GM12878 (cell line): ENCODE data around the gene ARHGAP6. TPM values are rescaled to one million over a fixed set of nuclear protein-coding genes. Genes with fewer than 3 reads are reported as not detected.

Experiments used
- ATAC-seq: fragments of 200-7000 bp; cut with Tn5 transposase; 3 replicates; pipeline ENCODE4 v1.9.1; 2020; ENCODE audit warnings: mild to moderate bottlenecking, moderate library complexity
- BruUV-seq: library from RNA; stranded (reverse); fragments of 400-500 nt; replicated peaks from 2 replicates; lab custom pipeline; 2021; lab: Mats Ljungman, UMichigan
- CTCF ChIA-PET: fragments of 300-600 bp; sonication (Branson Sonifier 250); formaldehyde crosslinking; extraction: SDS; loops from one replicate; lab custom pipeline; 2021; ENCODE audit warnings: inconsistent platforms; lab: Yijun Ruan, JAX
- POLR2A ChIA-PET: fragments of 350-600 bp; formaldehyde crosslinking; extraction: SDS; loops from one replicate; lab custom pipeline; 2021; ENCODE audit warnings: inconsistent platforms; lab: Charles Lee
- RAD21 ChIA-PET: fragments of 300-600 bp; sonication (Branson Sonifier 250); formaldehyde crosslinking; loops from one replicate; lab custom pipeline; 2023; ENCODE audit warnings: antibody characterized with exemption; ENCODE audit not compliant: unreplicated experiment; lab: Charles Lee
- SMC1A ChIA-PET: fragments of 300-600 bp; sonication (Branson Sonifier 250); formaldehyde crosslinking; loops from one replicate; lab custom pipeline; 2023; ENCODE audit not compliant: unreplicated experiment, uncharacterized antibody; lab: Charles Lee
- DNase-seq: peaks from one replicate; pipeline ENCODE4 v3.0.0-alpha.2; 2011; ENCODE audit warnings: low read depth, low spot score
- FAIRE-seq: peaks from 3 replicates; lab custom pipeline; 2011; peaks lifted over from hg19 to GRCh38; lab: Jason Lieb, UNC
- H2AFZ ChIP-seq: 2 replicates; pipeline ENCODE4 v1.6.0; 2011; ENCODE audit warnings: low read depth, low read length, control low read depth; ENCODE audit not compliant: control insufficient read depth
- H3K27ac ChIP-seq: 2 replicates; pipeline ENCODE4 v1.5.1; 2011; ENCODE audit warnings: control low read depth; ENCODE audit not compliant: control insufficient read depth, insufficient read depth
- H3K27me3 ChIP-seq, 2 experiments: replicated peaks in 1 of 2; 2 replicates each; pipeline versions ENCODE4 v1.6.0 to v1.6.1; 2011; ENCODE audit warnings: low read length in 1 of 2; ENCODE audit not compliant: control insufficient read depth in 2 of 2, insufficient read depth in 2 of 2
- H3K36me3 ChIP-seq, 2 experiments: 2 replicates each; pipeline ENCODE4 v1.5.1; 2011; ENCODE audit warnings: low read length in 1 of 2; ENCODE audit not compliant: control insufficient read depth in 2 of 2, insufficient read depth in 2 of 2
- H3K4me1 ChIP-seq: 2 replicates; pipeline ENCODE4 v1.6.1; 2011; ENCODE audit warnings: mild to moderate bottlenecking, low read length, moderate library complexity, mixed read lengths; ENCODE audit not compliant: control insufficient read depth, insufficient read depth
- H3K4me2 ChIP-seq: 2 replicates; pipeline ENCODE4 v1.6.0; 2011; ENCODE audit warnings: control low read depth; ENCODE audit not compliant: control insufficient read depth, insufficient read depth
- H3K4me3 ChIP-seq: fragments of 200-600 bp; sonication (generic); 2 replicates; pipeline ENCODE4 v1.5.1; 2016
- H3K79me2 ChIP-seq: 2 replicates; pipeline ENCODE4 v1.6.0; 2011; ENCODE audit warnings: low read length; ENCODE audit not compliant: control insufficient read depth, insufficient read depth
- H3K9ac ChIP-seq: 2 replicates; pipeline ENCODE4 v1.8.0; 2011; ENCODE audit warnings: low read length, control low read depth, mixed read lengths; ENCODE audit not compliant: control insufficient read depth, insufficient read depth
- H3K9me3 ChIP-seq: replicated peaks from 3 replicates; pipeline ENCODE4 v1.5.1; 2011; ENCODE audit warnings: mild to moderate bottlenecking, low read length; ENCODE audit not compliant: control insufficient read depth, insufficient read depth
- H4K20me1 ChIP-seq: 2 replicates; pipeline ENCODE4 v1.6.0; 2011; ENCODE audit not compliant: control insufficient read depth, insufficient read depth
- BHLHE40 ChIP-seq, 2 experiments: fragments of 450-650 bp in 1 of 2; IDR thresholded peaks; 2 replicates each; pipeline ENCODE4 v1.6.1; 2011 to 2017; ENCODE audit warnings: low read depth in 2 of 2, borderline replicate concordance in 1 of 2, improper control_type of control experiment in 1 of 2, low read length in 1 of 2, mild to moderate bottlenecking in 1 of 2
- CHD1 ChIP-seq: IDR thresholded peaks from 2 replicates; pipeline ENCODE4 v1.6.1; 2012; ENCODE audit warnings: low read depth, low read length, improper control_type of control experiment
- CREM ChIP-seq: IDR thresholded peaks from 2 replicates; pipeline ENCODE4 v1.6.1; 2014; ENCODE audit warnings: antibody characterized with exemption, low read depth
- KLF5 ChIP-seq: fragments of 450-650 bp; IDR thresholded peaks from 2 replicates; pipeline ENCODE4 v1.6.1; 2014; ENCODE audit warnings: mild to moderate bottlenecking; ENCODE audit not compliant: partially characterized antibody
- NKRF ChIP-seq: fragments of 450-650 bp; conservative IDR thresholded peaks from 2 replicates; pipeline ENCODE4 v1.6.1; 2017; ENCODE audit warnings: mild to moderate bottlenecking, moderate library complexity
- RAD51 ChIP-seq: fragments of 450-650 bp; IDR thresholded peaks from 2 replicates; pipeline ENCODE4 v1.6.1; 2016; ENCODE audit warnings: moderate library complexity, mild to moderate bottlenecking, inconsistent platforms
- SMARCA5 ChIP-seq: fragments of 450-650 bp; IDR thresholded peaks from 2 replicates; pipeline ENCODE4 v1.6.1; 2017; ENCODE audit warnings: mild to moderate bottlenecking
- SMC3 ChIP-seq: IDR thresholded peaks from 2 replicates; pipeline ENCODE4 v1.6.1; 2011; ENCODE audit warnings: low read length, improper control_type of control experiment, borderline replicate concordance
- SREBF2 ChIP-seq: IDR thresholded peaks from 2 replicates; pipeline ENCODE4 v1.6.1; 2012; ENCODE audit warnings: mild to moderate bottlenecking, low read length
- SRF ChIP-seq, 2 experiments: IDR thresholded peaks; 2 replicates each; pipeline ENCODE4 v1.6.1; 2011; ENCODE audit warnings: low read depth in 2 of 2, low read length in 2 of 2, mild to moderate bottlenecking in 1 of 2, moderate library complexity in 1 of 2
- SUZ12 ChIP-seq: fragments of 200-600 bp; sonication (generic); IDR thresholded peaks from one replicate; pipeline ENCODE4 v1.6.1; 2018; ENCODE audit warnings: antibody characterized with exemption, mild to moderate bottlenecking; ENCODE audit not compliant: unreplicated experiment
- TARDBP ChIP-seq: IDR thresholded peaks from 2 replicates; pipeline ENCODE4 v1.6.1; 2016; ENCODE audit warnings: borderline replicate concordance
- USF1 ChIP-seq: IDR thresholded peaks from 2 replicates; pipeline ENCODE4 v1.6.1; 2011; ENCODE audit warnings: borderline replicate concordance, low read depth, mild to moderate bottlenecking, moderate library complexity, mixed read lengths, low read length; ENCODE audit not compliant: insufficient read depth; ENCODE audit errors: extremely low read length
- WGBS: methylation state at CpG from one replicate; pipeline ENCODE4 v1.1.6; 2016; ENCODE audit warnings: low lambda C conversion rate; ENCODE audit not compliant: insufficient replicate concordance, insufficient coverage; ENCODE audit errors: missing lambda C conversion rate; 5-methylcytosine and 5-hydroxymethylcytosine counted together
- in situ Hi-C: fragments of 300-500 bp; cut with MboI; formaldehyde crosslinking; loops from 9 replicates; pipeline ENCODE4 v1.14.3; 2018; ENCODE audit warnings: mixed read lengths
- intact Hi-C: fragments of 100-400 bp; cut with micrococcal nuclease; formaldehyde crosslinking; loops from one replicate; pipeline ENCODE4 v1.14.2; 2022; ENCODE audit not compliant: unreplicated experiment
- polyA plus RNA-seq, 11 experiments: library from polyadenylated mRNA; depleted of rRNA in 4 of 11; unstranded in 6 of 11; stranded (reverse) in 5 of 11; fragments of >200 nt; fragmentation: Nextera tagmentation in 4 of 11; fragmentation: Illumina TruSeq in 1 of 11; extraction: Ambion mirVana in 4 of 11; extraction: Trizol in 1 of 11; gene quantifications; 1 replicate in 1 of 11; 2 replicates in 10 of 11; pipeline versions ENCODE4 v1.2.1 to v1.2.3, GENCODE V29; 2011 to 2016; ENCODE audit warnings: inconsistent platforms in 2 of 11, missing spikeins in 2 of 11, low read depth in 1 of 11
- total RNA-seq, 4 experiments: library from RNA; depleted of rRNA in 3 of 4; stranded (reverse); fragments of >200 nt in 3 of 4; fragmentation: Illumina TruSeq in 1 of 4; extraction: Trizol in 1 of 4; gene quantifications; 2 replicates each; pipeline versions ENCODE4 v1.2.1 to v1.2.3, GENCODE V29; 2013 to 2021

The ARHGAP6 gene
- total and polyA plus RNA-seq, 10 of the 15 experiments (the other 5 are each of a cell fraction or from before 2014, with no cell fraction given), result 0.20 to 1.8 (median 0.76) TPM

- no peak for TF ChIP-seq NKRF
- no peak for TF ChIP-seq RAD51
- TF ChIP-seq SUZ12, result no peak
- TF ChIP-seq SREBF2, result no peak
- TF ChIP-seq CHD1, result no peak
- no peak for TF ChIP-seq BHLHE40 (IDR thresholded peaks at IDR 0.05; ENCODE audit: borderline replicate concordance in 1 of 2, low read depth in 2 of 2, low read length in 1 of 2)
- TF ChIP-seq SMC3, result no peak
- TF ChIP-seq USF1, result no peak
- no peak for TF ChIP-seq SMARCA5
These were observed 535.6 kb downstream of the ARHGAP6 start (continued) for GRCh38 chrX:11130136-11130535.

GRCh38 chrX:11129534-11130105 is 536.1 kb downstream of the ARHGAP6 start:
- H3K79me2 ChIP-seq, result no peaks in the 10 kb centered on the region
- FAIRE-seq (no peak), ATAC-seq (no peak), DNase-seq (no peak)
- H3K4me2 ChIP-seq, result no peak overlapping the region
- no peaks in the 10 kb centered on the region for H3K27me3 ChIP-seq
- ChIA-PET POLR2A (no interaction called here), CTCF (no interaction called here), RAD21 (no interaction called here), SMC1A (interaction anchor here (1.0 kb wide), 1 partner anchor 939 kb away, joined by 3 read pairs; no protein-coding TSS in a partner anchor)
- WGBS, result 32% methylated on average over 5 of the region's 5 CpGs
- H3K9me3 ChIP-seq, result no peaks in the 10 kb centered on the region
- H3K4me1 ChIP-seq, result no peaks in the 10 kb centered on the region
- no TSS peak for BruUV-seq
- H3K9ac ChIP-seq, result no peak overlapping the region
- in situ Hi-C loops (loop anchor here (5.0 kb wide), 1 partner anchor 937 kb away; no protein-coding TSS in a partner anchor), intact Hi-C loops (no loop called here)
- no peak overlapping the region for H3K4me3 ChIP-seq
- no peaks in the 10 kb centered on the region for H4K20me1 ChIP-seq
- no peaks in the 10 kb centered on the region for H3K36me3 ChIP-seq
- TF ChIP-seq KLF5, result no peak
- no peak for TF ChIP-seq CREM
- no peak for TF ChIP-seq SRF (IDR thresholded peaks at IDR 0.05; ENCODE audit: low read depth in 2 of 2, low read length in 2 of 2)
- no peak for TF ChIP-seq TARDBP
- no peak overlapping the region for H2AFZ ChIP-seq
- H3K27ac ChIP-seq, result no peak overlapping the region
